SU-DHL-6 (cell line): ENCODE measurements around the gene KRTAP22-1.

ENCODE experiments used
- EZH2phosphoT487 ChIP-seq: fragments of 200-600 bp; sonication (generic), shearing (Covaris generic); conservative IDR thresholded peaks from 2 replicates; pipeline ENCODE4 v1.6.1; 2018; ENCODE audit warnings: mild to moderate bottlenecking, antibody characterized with exemption, low read length, moderate library complexity, mixed read lengths
- TF ChIP-seq, protein P1 (sequence below): fragments of 200-600 bp; sonication (generic); IDR thresholded peaks from one replicate; pipeline ENCODE4 v1.5.1; 2017; ENCODE audit warnings: antibody characterized with exemption, mild to moderate bottlenecking, low read length, moderate library complexity; ENCODE audit not compliant: insufficient read depth, poor library complexity, severe bottlenecking

- TF ChIP-seq, protein P1, sequence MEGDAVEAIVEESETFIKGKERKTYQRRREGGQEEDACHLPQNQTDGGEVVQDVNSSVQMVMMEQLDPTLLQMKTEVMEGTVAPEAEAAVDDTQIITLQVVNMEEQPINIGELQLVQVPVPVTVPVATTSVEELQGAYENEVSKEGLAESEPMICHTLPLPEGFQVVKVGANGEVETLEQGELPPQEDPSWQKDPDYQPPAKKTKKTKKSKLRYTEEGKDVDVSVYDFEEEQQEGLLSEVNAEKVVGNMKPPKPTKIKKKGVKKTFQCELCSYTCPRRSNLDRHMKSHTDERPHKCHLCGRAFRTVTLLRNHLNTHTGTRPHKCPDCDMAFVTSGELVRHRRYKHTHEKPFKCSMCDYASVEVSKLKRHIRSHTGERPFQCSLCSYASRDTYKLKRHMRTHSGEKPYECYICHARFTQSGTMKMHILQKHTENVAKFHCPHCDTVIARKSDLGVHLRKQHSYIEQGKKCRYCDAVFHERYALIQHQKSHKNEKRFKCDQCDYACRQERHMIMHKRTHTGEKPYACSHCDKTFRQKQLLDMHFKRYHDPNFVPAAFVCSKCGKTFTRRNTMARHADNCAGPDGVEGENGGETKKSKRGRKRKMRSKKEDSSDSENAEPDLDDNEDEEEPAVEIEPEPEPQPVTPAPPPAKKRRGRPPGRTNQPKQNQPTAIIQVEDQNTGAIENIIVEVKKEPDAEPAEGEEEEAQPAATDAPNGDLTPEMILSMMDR, result no peak
- TF ChIP-seq EZH2phosphoT487, result no peak
These were observed 48.1 kb upstream of the KRTAP22-1 start for GRCh38 chr21:30552782-30553181.
